NCI-H2196 (cell line): ENCODE data around the gene RTN4R.
A peak's percentile ranks its signal among the peaks of the same experiment; 100 is the strongest.
"Not testable (repeated sequence)": the region's sequence is repeated elsewhere in the genome, so short reads cannot be mapped to it uniquely, and the experiment has no call there.

Source experiments
- DNase-seq: peaks from one replicate; lab custom pipeline; 2025; ENCODE audit not compliant: unreplicated experiment; lab: John Stamatoyannopoulos, UW

RTN4R gene

GRCh38 chr22:20268279-20269012, at the start of gene RTN4R:
Gene RTN4R, minus strand, starts transcription at chr22:20268318. Its CDS starts 226 bp downstream, at chr22:20268092.
- peak; percentile 41 for DNase-seq

DNA sequence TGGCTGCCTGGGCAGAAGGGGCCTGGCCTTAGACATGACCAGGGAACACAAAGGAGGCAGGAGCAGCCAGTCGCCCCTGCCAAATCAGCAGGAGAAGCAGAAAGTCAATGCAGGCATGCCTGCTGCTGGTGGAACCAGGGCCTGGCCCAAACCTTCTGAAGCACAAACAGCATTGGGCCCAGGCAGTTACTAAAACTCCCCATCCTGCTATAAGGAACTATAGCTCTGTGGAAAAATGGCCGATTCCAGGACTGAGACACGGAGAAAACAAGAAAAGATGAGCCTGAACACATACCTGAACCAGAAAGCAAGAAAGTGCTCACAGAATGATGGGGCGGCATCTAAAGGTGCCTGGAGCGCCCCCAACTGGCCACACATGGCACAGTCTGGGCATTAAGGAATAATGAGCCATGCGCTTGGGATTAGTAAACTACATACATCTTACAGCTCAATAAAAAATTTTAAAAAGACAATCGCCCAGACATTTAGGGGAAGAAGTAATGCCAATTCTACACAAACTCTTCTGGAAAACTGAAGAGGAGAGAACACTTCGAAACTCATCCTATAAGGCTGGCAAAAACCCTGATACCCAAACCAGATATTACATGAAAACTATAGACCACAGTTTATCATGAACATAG, 49.4 kb upstream of the RTN4R start:
- not testable (repeated sequence) for DNase-seq

DNA sequence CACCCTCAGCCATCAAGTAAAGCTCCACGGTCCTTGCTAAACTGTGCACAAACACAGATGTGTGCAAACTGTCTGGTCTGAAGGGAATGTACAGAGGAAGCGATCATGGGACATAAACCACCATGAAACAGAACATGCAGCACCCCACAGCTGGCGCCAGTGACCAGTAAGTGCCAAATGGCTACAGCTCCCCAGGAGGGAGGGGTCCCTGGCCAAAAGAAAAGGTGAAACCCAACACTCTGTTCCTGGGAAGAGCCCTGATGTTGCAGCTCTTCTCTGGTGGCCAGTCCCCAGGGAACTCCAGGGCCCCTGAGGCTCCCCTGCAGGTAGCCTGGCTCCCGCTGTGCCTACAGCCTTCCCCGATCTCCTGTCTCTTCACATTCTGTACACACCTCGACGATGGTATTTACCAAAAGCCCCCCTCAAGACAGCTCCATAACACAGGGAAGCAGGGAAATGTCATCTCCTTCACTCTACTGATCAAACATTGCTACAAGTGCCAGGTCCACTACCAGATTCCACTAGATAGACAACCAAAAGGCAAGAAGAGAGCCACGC, 48.8 kb upstream of the RTN4R start:
- no peak for DNase-seq

- DNase-seq: no peak
Measured at GRCh38 chr22:20316217-20316843, 48.2 kb upstream of the RTN4R start.

DNA sequence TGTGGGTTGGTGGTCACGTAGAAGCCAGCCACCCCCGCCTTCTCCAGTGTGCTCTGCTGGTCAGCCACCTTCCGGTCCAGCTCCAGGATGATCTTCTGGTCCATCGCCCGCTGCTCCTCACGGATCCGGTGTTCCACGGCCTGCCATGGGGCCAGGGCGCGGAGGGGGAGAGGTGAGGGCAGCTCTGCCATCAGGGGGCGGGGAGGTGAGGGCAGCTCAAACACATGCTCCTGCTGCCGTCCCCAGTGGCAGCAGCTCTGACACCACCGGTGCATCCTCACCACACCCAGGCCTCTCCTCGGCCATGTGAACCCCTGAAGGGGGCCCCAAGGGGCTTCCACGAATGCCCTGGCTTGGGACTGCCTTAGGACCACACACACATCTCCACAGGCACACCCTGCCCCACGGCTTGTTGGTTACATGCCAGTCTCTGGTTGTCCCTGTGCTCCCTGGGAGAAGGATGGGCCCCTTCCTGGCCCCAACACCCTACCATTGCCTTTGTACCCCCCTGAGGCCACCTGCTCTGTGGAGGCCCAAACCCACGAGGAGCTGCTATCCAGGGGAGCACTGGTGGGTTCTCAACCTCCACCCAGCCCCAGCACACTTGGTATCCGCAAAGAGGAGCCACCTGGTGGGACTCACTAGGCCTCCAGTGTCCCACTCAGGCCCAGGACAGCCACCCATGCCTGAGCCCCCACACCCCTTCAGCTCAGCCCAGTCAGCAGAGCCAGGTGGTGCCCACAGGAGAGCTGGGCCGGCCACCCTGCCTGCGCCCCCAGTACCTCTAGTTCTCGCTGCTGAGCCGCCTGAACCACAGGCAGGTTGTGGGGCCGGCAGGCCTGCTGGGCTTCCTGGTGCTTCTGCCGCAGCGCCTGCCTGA, 47.5 kb upstream of the RTN4R start:
- DNase-seq: no peak

- DNase-seq: not testable (repeated sequence)
Measured at GRCh38 chr22:20314741-20315336, 46.7 kb upstream of the RTN4R start.

DNA sequence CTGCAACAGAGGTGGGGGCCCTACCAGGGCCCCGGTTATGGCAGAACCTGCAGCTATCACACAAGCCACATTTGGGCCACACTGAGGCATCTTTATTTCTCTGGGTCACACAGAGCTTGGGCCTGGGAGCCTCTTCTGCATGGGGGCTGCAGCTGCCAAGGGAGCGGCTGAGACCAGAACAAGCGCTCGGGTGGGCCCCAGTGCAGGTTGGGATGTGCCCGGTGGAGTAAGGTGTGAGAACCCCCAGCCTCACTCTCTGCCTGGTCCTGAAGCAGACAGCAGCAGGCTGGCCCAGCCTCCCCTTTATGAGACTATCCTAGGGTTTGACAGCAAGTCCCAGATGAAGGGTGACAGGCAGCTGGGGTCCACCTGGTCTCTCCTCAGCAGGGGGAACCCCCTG, 46.1 kb upstream of the RTN4R start:
- DNase-seq: not testable (repeated sequence)

GRCh38 chr22:20313306-20314077, 45.4 kb upstream of the RTN4R start:
- not testable (repeated sequence) for DNase-seq

- no peak for DNase-seq
Measured at GRCh38 chr22:20312396-20313191, 44.5 kb upstream of the RTN4R start.

- DNase-seq: not testable (repeated sequence)
Measured at GRCh38 chr22:20311249-20312062, 43.3 kb upstream of the RTN4R start.

- DNase-seq: not testable (repeated sequence)
Measured at GRCh38 chr22:20310773-20311172, 42.7 kb upstream of the RTN4R start.

DNA sequence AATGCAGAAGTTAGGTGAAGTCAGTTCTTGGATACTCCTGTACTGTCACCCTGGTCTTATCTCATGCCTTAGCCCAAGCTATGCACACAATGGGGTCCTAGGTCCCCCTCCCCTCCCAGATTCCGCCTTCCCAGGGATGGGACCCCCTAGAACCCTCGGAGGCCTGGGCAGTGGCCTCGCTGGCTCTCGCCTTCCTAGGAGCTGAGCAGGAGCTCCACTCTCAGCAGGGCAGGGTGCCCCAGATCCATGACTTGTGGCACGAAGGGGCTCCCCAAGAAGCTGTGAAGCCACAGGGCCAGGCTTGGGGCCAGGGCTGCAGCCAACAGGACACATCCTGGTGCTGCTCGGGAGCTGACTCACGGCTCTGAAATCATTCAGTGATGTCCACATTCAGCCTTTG, 42.1 kb upstream of the RTN4R start:
- not testable (repeated sequence) for DNase-seq

DNA sequence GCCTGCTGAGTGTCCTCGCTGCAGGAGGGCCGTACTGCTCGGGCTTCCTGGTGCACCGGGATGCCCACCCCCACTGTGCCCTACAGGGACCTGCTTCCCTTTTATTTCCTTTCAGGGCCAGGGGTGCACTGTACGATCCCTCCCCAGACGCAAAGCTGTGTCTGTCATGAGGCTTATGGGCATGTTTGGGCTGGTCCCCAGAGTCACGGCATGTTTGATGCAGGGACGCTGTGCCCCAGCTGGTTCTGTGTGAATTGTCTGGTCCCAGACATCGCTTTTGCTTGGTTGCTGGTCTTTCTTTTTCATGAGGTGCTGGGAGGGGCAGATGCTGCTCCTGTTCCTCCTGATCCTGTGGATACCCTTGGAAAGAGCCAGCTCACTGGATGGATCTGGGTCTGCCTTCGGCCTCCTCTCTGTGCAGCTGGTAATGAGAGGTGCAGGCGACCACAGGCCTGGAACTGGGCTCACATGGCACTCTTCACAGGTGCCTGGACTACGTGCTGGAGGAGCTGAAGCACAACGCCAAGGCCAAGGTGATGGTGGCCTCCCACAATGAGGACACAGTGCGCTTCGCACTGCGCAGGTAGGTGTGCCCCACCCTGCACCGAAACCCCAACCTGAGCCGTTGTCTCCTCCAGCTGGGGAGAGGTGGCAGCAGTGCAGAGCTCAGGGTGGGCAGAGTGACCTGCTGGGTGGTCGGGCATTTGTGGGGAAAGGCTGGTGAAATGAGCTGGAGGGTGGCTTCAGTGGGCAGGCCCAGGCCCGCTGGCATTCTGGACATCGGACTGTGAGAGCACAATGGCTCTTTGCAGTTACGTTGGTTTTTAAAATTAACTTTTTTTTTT, 40.9 kb upstream of the RTN4R start:
- DNase-seq: not testable (repeated sequence)

DNA sequence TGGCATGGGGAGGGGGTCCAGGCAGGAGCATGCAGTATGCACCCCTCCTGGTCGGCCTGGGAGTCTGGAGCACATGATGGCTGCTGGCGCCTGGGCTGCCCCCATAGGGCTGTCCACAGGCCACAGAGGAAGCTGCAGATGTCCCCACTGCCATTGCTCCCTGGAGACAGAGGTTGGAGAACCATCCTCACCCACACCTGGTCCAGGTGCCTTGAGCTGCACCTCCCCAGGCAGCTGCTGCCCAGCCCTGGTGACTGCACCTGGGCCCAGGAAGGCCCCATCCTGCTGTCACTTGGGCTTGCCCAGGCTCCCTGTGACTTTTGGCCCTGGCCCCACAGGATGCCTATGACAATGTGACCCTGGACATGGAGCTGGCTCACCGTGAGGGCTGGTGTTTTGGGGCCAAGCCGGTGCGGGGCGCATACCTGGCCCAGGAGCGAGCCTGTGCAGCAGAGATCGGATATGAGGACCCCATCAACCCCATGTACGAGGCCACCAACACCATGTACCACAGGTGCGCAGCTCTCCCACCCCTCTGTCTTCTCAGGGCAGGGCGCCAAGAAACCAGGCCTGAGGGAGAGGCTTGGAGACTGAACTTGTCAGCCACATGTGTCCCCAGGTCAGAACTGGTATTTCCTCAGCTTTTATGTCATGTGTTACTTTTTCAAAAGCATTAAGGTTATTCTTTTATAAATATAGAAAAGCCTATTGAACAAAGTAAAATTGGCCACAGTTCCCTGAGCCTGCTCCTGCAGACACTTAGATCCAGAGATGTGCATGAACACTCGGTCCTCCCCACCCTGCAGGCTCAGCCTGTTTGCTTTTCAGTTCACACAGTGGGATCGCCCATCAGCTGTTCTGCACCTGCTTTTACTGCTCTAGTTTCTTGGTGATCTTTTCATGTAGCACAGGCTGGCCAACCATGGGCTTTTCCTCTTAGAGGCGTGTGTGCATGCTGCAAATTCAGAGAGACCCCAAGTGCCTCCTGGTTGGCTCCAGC, 39.6 kb upstream of the RTN4R start:
- DNase-seq: not testable (repeated sequence)

DNA sequence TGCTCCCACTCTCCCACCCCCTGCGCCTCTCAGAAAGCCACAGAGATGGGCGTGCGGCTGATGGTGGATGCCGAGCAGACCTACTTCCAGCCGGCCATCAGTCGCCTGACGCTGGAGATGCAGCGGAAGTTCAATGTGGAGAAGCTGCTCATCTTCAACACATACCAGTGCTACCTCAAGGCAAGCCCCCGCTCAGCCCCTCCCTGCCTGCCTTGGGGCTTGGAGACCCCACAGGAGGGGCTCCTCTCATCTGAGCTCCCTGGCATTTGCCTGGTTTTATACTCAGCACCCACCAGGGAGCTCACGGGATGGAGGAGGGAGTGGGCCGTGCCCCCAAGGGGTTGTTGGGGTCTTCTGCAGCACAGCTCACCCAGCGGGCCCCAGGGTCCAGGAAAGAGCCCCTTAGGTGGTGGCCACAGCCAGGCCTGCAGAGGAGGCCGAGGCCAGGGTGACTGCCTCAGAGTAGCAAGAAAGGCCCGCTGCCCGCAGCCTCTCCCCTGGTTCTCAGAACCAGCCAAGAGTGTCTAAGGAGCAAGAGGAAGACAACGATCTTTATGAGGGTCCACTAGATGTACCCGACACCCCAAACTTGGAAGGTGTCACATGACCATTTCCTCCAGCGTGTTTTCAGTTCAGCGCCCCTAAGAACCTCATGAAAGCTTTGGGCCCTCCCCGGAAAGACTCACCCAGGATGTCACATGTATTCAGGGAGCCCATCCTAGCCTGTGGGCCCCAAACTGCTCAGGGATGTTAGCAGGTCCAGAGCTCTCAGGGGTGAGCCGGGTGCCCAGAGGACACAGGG, 38.7 kb upstream of the RTN4R start:
- not testable (repeated sequence) for DNase-seq
